PC-3 (cell line): ENCODE results near the gene AICDA.

Experiments used
- CTCF ChIP-seq: fragments of 300-600 bp; sonication (generic); conservative IDR thresholded peaks from 2 replicates; pipeline ENCODE4 v1.5.1; 2017; ENCODE audit warnings: antibody characterized with exemption, low read depth, mild to moderate bottlenecking, low read length
- EZH2 ChIP-seq: fragments of 300-600 bp; sonication (generic); IDR thresholded peaks from one replicate; pipeline ENCODE4 v1.6.1; 2017; ENCODE audit warnings: antibody characterized with exemption, mild to moderate bottlenecking, low read length; ENCODE audit not compliant: unreplicated experiment

DNA sequence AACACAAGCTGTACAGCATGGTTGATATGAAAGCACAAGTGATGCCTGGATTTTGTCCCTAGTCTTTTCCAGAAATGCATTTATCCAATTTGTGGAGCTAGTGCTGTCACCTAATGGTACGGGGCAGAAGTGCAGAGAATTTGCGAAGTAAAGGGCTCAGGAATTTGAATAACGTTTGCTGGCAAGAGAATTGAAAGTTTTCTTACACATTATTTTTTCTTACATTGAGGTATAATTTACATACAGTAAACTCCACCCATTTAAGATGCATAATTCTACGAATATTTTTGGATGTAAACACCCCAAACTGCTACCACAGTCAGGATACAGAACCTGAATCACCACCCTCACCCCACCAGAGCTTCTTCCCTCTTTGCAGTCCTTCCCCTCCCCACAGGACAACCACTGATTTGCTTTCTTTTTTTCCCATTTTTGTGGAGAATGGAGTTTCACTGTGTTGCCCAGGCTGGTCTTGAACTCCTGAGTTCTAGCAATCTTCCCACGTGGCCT, 3.5 kb downstream of the AICDA start:
- TF ChIP-seq CTCF: peak; percentile 69
- no peak for TF ChIP-seq EZH2
